ENCODE measurements around the gene MC5R.

MC5R gene

DNA sequence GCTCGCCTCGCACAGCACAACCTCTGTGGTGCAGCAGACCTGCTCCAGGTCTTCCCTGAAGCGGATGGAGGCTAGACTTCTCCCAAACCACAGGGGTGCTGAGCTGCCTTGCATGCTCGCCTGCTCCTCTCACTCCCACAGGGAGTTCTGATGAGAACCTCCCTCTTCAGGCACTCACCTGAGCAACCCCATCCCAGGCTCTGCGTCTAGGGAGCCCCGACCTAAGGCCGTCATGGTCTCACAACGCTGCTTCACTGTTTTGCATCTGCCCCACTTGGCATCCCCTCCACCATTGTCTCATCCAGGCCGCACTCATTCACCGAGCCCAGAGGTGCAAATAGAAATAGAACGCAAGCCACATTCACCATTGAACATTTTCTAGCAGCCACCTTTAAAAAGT lies 24.6 kb upstream of the MC5R start:
- TF ChIP-seq, protein P1, sequence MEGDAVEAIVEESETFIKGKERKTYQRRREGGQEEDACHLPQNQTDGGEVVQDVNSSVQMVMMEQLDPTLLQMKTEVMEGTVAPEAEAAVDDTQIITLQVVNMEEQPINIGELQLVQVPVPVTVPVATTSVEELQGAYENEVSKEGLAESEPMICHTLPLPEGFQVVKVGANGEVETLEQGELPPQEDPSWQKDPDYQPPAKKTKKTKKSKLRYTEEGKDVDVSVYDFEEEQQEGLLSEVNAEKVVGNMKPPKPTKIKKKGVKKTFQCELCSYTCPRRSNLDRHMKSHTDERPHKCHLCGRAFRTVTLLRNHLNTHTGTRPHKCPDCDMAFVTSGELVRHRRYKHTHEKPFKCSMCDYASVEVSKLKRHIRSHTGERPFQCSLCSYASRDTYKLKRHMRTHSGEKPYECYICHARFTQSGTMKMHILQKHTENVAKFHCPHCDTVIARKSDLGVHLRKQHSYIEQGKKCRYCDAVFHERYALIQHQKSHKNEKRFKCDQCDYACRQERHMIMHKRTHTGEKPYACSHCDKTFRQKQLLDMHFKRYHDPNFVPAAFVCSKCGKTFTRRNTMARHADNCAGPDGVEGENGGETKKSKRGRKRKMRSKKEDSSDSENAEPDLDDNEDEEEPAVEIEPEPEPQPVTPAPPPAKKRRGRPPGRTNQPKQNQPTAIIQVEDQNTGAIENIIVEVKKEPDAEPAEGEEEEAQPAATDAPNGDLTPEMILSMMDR (IDR thresholded peaks at IDR 0.05; ENCODE audit: low read depth, low read length): no peak
- in situ Hi-C loops (cut with HindIII; ENCODE audit: low sequenced_read_pairs): no loop called here
- no peak overlapping the region for H3K4me3 ChIP-seq (ENCODE audit: low read depth, low read length)
- DNase-seq (ENCODE audit: low read depth, low spot score): no peak

DNA sequence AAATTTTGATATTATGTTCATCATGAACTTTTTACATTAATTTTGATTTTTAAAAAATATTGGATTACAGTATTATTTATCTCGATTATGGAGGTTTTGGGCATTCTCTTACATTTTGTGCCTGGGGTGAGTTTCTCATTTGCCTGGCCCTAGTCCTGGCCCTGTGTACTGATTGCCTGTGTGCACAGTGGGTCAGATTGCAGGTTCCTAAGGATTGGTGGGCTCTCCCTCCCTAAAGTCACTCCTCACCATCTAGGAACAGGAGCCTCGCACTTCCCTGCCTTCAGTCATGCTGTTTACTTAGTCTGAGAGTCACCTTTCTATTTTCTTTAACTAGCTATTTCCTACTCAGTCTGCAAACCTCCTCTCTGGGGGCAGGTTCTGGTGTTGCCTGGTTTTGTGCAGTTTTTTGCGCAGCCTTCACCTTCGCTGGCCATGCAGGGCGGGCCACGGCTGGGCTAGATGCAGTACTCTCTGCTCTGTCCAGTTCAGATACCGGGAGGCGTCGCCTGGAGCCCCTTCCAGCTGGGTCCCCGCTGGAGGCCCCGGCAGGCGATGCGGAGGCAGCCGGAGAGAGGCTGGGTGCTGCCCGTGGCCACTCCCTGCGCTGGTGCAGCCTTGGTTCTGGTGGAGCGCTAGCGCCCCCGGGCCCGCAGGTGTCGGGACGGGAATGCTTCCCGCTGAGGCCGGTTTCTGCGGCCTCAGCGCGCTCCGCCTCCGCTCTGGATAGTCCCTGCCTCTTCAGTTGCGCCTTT lies 23.3 kb upstream of the MC5R start:
- TF ChIP-seq, protein P1 (IDR thresholded peaks at IDR 0.05; ENCODE audit: low read depth, low read length): peak; percentile 28
- in situ Hi-C loops (cut with HindIII; ENCODE audit: low sequenced_read_pairs): no loop called here
- peak; percentile 36 for DNase-seq (ENCODE audit: low read depth, low spot score)
- H3K4me3 ChIP-seq (ENCODE audit: low read depth, low read length): no peak overlapping the region

DNA sequence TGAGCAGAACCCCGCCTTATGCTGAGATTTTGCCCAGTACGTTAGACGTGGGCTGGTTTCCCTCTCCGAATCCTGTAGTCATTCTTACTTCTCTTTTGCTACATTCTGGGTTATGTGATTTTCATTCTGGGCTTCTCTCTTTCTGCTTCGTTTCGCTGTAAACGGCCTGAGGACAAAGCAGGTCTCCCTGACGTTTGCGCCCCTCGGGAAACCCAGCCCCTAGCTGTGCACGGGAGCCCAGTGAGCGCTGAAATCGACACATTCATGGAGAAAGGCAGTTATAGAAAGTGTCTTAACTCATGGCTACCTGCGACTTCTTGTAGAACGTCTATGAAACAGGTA lies 22.7 kb upstream of the MC5R start:
- TF ChIP-seq, protein P1 (IDR thresholded peaks at IDR 0.05; ENCODE audit: low read depth, low read length): no peak
- no peak overlapping the region for H3K4me3 ChIP-seq (ENCODE audit: low read depth, low read length)
- DNase-seq (ENCODE audit: low read depth, low spot score): no peak
- in situ Hi-C loops (cut with HindIII; ENCODE audit: low sequenced_read_pairs): no loop called here

DNA sequence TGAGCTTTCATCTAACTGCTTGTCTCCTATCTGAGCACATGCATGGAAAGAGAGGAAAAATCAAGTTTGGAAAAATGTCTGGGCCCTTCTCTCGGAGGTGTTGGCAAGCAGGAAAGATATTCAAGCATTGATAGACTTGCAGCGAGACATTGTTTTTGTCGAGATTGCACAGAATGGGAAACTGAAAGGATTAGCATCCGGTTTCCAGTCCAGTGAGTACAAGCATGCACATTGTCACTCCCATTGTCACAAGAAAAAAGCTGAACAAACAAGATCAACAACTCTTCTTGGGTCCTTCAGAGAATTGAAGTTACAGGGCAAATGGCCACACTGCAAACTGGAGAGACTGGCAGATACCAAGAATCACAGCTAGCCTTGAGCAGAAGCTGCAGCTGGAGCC lies 19.6 kb upstream of the MC5R start:
- no peak for DNase-seq (ENCODE audit: low read depth, low spot score)
- no peak overlapping the region for H3K4me3 ChIP-seq (ENCODE audit: low read depth, low read length)
- TF ChIP-seq, protein P1 (IDR thresholded peaks at IDR 0.05; ENCODE audit: low read depth, low read length): no peak
- in situ Hi-C loops (cut with HindIII; ENCODE audit: low sequenced_read_pairs): no loop called here

DNA sequence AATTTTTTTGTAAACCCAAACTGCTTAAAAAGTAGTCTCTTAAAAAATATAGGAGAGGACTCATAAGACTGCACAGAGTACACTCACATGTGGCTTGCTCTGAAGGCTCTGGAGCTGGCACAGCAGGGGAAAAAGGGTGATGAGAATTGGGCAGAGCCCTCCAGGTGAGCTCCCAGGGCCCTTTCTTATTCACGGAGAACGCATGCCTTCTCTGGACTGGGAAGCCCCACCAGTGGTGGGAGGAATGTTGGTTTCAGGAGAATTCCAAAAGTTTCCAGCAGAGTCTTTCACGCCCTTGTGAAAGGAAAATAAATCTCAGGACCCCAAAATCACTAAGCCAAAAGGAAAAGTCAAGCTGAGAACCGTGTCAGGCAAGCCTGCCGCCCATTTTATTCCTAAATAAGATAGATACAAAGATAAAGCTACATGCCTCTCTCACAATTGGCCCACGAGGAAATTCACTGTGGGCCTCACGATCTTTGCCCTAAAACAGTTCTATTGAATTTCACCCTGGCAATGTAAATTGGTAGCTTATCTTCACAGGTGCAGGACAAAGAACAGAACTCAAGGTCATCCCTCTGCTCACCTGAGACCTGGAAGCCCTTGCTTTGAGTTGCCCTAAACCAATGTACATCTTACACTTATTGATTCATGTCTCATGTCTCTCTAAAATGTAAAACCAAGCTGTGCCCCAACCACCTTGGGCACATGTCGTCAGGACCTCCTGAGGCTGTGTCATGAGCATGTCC lies 15.5 kb upstream of the MC5R start:
- no peak for DNase-seq (ENCODE audit: low read depth, low spot score)
- no peak overlapping the region for H3K4me3 ChIP-seq (ENCODE audit: low read depth, low read length)
- TF ChIP-seq, protein P1 (IDR thresholded peaks at IDR 0.05; ENCODE audit: low read depth, low read length): no peak
- in situ Hi-C loops (cut with HindIII; ENCODE audit: low sequenced_read_pairs): no loop called here

DNA sequence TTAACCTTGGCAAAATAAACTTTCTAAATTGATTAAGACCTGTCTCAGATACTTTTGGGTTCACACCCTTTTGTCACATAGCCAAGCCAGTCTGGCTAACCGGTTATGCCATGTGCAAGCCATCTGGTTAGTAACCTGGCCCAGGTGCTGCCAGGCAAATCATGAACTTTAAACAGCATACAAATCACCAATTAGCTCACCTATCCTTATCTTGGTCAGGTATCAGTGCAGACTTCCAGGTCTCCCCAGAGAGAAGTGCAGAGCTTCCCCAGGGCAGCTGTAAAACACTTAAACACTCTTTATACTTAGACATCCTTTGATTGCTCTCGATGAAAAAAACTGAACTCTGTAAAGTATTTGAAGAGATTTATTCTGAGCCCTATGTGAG lies 14.9 kb upstream of the MC5R start:
- no peak for DNase-seq (ENCODE audit: low read depth, low spot score)
- no peak overlapping the region for H3K4me3 ChIP-seq (ENCODE audit: low read depth, low read length)
- in situ Hi-C loops (cut with HindIII; ENCODE audit: low sequenced_read_pairs): no loop called here
- TF ChIP-seq, protein P1 (IDR thresholded peaks at IDR 0.05; ENCODE audit: low read depth, low read length): no peak

Data from astrocyte of the spinal cord (primary cell).